Muscle layer of duodenum (tissue), 2 donors: ENCODE data around the gene RBM39.
"Not testable (repeated sequence)": the region's sequence is repeated elsewhere in the genome, so short reads cannot be mapped to it uniquely, and the experiment has no call there.

Experiments
- H3K27ac ChIP-seq: one replicate; pipeline ENCODE4 v1.7.0; 2013; ENCODE audit warnings: mild to moderate bottlenecking, low read length
- H3K27me3 ChIP-seq: one replicate; pipeline ENCODE4 v1.7.0; 2013; ENCODE audit warnings: low read depth, mild to moderate bottlenecking, control low read depth, low read length
- H3K36me3 ChIP-seq, 2 donors: one replicate each; pipeline ENCODE4 v1.7.0; 2013; ENCODE audit warnings: low read length in 2 of 2, control low read depth in 1 of 2, mild to moderate bottlenecking in 1 of 2; ENCODE audit not compliant: insufficient read depth in 2 of 2, control insufficient read depth in 1 of 2
- H3K4me1 ChIP-seq, 2 donors: one replicate each; pipeline ENCODE4 v1.7.0; 2013; ENCODE audit warnings: low read length in 2 of 2, mild to moderate bottlenecking in 2 of 2, control low read depth in 1 of 2, moderate library complexity in 1 of 2; ENCODE audit not compliant: insufficient read depth in 2 of 2, control insufficient read depth in 1 of 2
- H3K4me3 ChIP-seq, 2 donors: one replicate each; pipeline ENCODE4 v1.7.0; 2013; ENCODE audit warnings: low read length in 2 of 2, low read depth in 1 of 2, mild to moderate bottlenecking in 1 of 2
- H3K9me3 ChIP-seq, 2 donors: one replicate each; pipeline ENCODE4 v1.7.0; 2013; ENCODE audit warnings: low read length in 2 of 2, control low read depth in 1 of 2, mild to moderate bottlenecking in 1 of 2; ENCODE audit not compliant: control insufficient read depth in 1 of 2
- donor health status: healthy.

The RBM39 gene

GRCh38 chr20:35741892-35742740 is at the start of gene RBM39:
Gene RBM39, minus strand, starts transcription at chr20:35742260. Its CDS starts 1,386 bp downstream, at chr20:35740874.
- H3K4me3 ChIP-seq = peak within 1 kb of the TSS; percentile 87 to 97
- peaks cover 14 to 28% of the 10 kb centered on the region in 2 donors for H3K4me1 ChIP-seq
- no peaks in the 10 kb centered on the region for H3K9me3 ChIP-seq
- H3K27ac ChIP-seq = peak within 1 kb of the TSS; percentile 100
- peaks cover 25 to 44% of the 10 kb centered on the region in 2 donors for H3K36me3 ChIP-seq
- no peaks in the 10 kb centered on the region for H3K27me3 ChIP-seq

- Histone ChIP-seq H3K36me3 (no peaks in the 10 kb centered on the region), H3K27ac (peak overlapping the region; percentile 72), H3K27me3 (no peaks in the 10 kb centered on the region), H3K4me3 (no peak overlapping the region), H3K4me1 (peaks cover 0 to 5% of the 10 kb centered on the region in 2 donors), H3K9me3 (no peaks in the 10 kb centered on the region)
Measured at GRCh38 chr20:35791821-35792220, 49.8 kb upstream of the RBM39 start.

DNA sequence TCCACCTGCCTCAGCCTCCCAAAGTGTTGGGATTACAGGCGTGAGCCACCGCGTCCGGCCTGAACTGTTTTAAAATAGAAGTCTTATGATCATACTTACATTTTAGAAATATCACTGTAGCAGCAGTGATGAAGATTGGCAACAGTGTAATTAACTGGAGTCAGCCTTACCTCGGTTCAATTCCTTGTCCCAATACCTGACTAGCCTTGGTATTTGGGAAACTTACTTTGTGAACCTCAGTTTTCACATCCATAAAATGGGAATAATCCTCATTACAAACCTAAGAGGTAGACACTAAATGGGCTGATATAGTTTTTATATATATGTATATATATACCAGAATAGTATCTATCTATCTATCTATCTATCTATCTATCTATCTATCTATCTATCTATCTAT is 49.0 kb upstream of the RBM39 start:
- H3K27ac ChIP-seq = no peak overlapping the region
- no peak overlapping the region for H3K4me3 ChIP-seq
- H3K4me1 ChIP-seq = no peaks in the 10 kb centered on the region
- no peaks in the 10 kb centered on the region for H3K27me3 ChIP-seq
- no peaks in the 10 kb centered on the region for H3K9me3 ChIP-seq
- no peaks in the 10 kb centered on the region for H3K36me3 ChIP-seq

- H3K27ac ChIP-seq = no peak overlapping the region
- no peaks in the 10 kb centered on the region for H3K27me3 ChIP-seq
Measured at GRCh38 chr20:35788796-35789195, 46.7 kb upstream of the RBM39 start.

DNA sequence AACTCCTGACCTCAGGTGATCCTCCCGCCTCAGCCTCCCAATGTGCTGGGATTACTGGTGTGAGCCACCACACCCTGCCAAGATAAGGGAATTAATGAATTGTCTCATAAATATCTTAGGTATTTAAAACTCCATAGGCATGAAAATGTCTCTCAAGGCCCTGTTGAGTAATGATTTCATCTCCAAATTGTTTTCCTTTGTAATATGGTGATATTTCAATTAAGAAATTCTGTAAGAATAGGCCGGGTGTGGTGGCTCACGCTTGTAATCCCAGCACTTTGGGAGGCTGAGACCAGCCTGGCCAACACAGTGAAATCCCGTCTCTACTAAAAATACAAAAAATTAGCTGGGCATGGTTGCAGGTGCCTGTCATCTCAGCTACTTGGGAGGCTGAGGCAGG is 43.5 kb upstream of the RBM39 start:
- H3K9me3 ChIP-seq, H3K36me3 ChIP-seq, H3K27me3 ChIP-seq, H3K4me1 ChIP-seq, H3K4me3 ChIP-seq, H3K27ac ChIP-seq: not testable (repeated sequence)

More at GRCh38 chr20:35788796-35789195, 46.7 kb upstream of the RBM39 start:
- Histone ChIP-seq H3K4me1 (no peaks in the 10 kb centered on the region), H3K36me3 (no peaks in the 10 kb centered on the region), H3K4me3 (no peak overlapping the region), H3K9me3 (no peaks in the 10 kb centered on the region)

GRCh38 chr20:35783811-35784210 is 41.8 kb upstream of the RBM39 start:
- not testable (repeated sequence) for H3K36me3 ChIP-seq, H3K27me3 ChIP-seq, H3K9me3 ChIP-seq, H3K4me1 ChIP-seq, H3K27ac ChIP-seq, H3K4me3 ChIP-seq

DNA sequence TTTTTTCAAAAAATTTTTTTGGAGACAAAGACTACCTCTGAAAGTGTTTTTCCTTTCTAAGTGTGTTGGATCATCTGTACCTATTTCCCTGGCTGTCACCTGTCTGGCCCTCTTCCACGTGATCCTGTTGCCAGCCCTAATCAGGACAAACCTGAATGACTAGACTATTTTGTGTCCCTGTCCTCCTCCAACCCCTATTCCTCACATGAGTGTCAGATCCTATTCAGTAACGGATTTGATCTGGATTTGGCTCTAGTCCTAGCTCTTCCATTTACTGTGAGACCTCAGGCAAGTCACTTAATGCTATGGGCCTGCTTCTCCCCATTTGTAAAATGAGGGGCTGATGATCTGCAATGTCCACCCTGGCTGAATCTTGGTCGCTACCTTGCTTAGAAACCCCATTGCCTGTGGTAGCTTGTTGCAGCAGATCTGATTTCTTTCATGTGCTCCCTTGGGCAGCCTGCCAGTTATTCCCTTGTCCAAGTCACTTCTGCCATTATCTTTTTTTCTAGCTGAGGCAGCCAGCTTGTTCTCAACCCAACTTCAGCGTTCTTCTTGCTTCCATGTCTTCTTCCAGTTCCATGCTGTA is 34.5 kb upstream of the RBM39 start:
- Histone ChIP-seq H3K9me3 (no peaks in the 10 kb centered on the region), H3K27me3 (no peaks in the 10 kb centered on the region), H3K27ac (no peak overlapping the region), H3K4me1 (peaks cover 7 to 24% of the 10 kb centered on the region in 2 donors), H3K36me3 (peaks cover 0 to 11% of the 10 kb centered on the region in 2 donors), H3K4me3 (no peak overlapping the region)

DNA sequence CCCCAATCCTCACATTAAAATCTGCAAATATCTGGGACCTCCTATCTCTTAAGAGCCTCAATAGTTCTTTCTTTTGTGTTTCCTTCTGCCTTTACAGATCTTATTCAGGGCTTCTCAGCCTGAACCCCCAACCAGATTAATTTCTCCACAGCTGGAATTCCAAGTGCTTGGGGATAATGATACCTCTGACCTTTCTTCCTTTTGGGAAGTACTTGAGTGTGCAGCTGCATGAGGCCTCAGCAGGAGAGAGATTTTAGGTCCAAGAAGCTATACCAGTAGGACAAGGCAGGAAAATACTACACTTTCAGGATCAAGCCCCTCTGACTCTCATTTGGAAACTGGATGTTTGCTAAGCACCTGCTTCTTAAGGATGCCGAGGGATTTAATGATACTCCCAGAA is 32.3 kb upstream of the RBM39 start:
- Histone ChIP-seq H3K9me3 (no peaks in the 10 kb centered on the region), H3K27ac (no peak overlapping the region), H3K4me3 (no peak overlapping the region), H3K36me3 (peaks cover 0 to 8% of the 10 kb centered on the region in 2 donors), H3K4me1 (peaks cover 7 to 28% of the 10 kb centered on the region in 2 donors), H3K27me3 (no peaks in the 10 kb centered on the region)

GRCh38 chr20:35773154-35773751 is 31.2 kb upstream of the RBM39 start:
- H3K9me3 ChIP-seq = no peaks in the 10 kb centered on the region
- peaks cover 13 to 31% of the 10 kb centered on the region in 2 donors for H3K4me1 ChIP-seq
- peaks cover 0 to 8% of the 10 kb centered on the region in 2 donors for H3K36me3 ChIP-seq
- peak overlapping the region; percentile 71 to 81 for H3K4me3 ChIP-seq
- H3K27me3 ChIP-seq = no peaks in the 10 kb centered on the region
- peak overlapping the region; percentile 93 for H3K27ac ChIP-seq

DNA sequence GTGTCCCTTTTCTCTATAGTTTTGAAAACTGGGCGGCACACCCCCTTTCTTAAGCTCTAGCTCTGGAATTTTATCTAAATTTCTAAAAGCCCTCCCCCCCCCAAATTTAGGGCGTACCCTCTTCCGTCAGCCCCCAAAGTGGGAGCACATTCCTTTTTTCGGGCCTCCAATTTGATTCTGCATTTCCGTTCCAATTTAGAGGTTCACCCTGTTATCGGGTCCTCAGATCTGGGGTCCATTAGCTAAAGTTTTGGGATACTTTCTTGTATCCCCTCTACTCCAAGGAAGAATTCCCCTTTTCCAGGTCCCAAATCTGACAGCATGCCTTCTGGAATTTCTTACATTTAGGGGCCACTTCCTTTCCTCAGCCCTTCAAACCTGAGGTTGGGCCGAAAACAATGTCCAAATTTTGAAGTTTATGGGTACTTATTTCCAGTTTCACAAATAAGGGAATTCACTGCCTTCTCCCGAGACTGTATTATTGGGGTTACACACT is 30.6 kb upstream of the RBM39 start:
- Histone ChIP-seq H3K27me3 (no peaks in the 10 kb centered on the region), H3K9me3 (no peaks in the 10 kb centered on the region), H3K4me3 (peak overlapping the region; percentile 71 to 81), H3K27ac (peak overlapping the region; percentile 93), H3K36me3 (peaks cover 0 to 8% of the 10 kb centered on the region in 2 donors), H3K4me1 (peaks cover 14 to 31% of the 10 kb centered on the region in 2 donors)
